Activated naive CD4-positive, alpha-beta T cell treated with Interleukin-2 at 50 U/mL for 16 hours (primary cell): Measurements from ENCODE around the gene ALKBH2.

Experiments used
- DNase-seq: peaks from one replicate; pipeline ENCODE4 v3.0.0-alpha.2; 2020

ALKBH2 gene

GRCh38 chr12:109093022-109093918 lies at the start of gene ALKBH2:
ALKBH2 (minus strand) TSS chr12:109093472; CDS start chr12:109092786, 686 bp downstream.
- peak; percentile 95 for DNase-seq

GRCh38 chr12:109140560-109140959 lies 47.3 kb upstream of the ALKBH2 start:
- no peak for DNase-seq

GRCh38 chr12:109139791-109140190 lies 46.5 kb upstream of the ALKBH2 start:
- no peak for DNase-seq

- no peak for DNase-seq
These were observed 46.1 kb upstream of the ALKBH2 start for GRCh38 chr12:109139360-109139759.

- no peak for DNase-seq
These were observed 43.8 kb upstream of the ALKBH2 start for GRCh38 chr12:109137055-109137454.

- no peak for DNase-seq
These were observed 41.1 kb upstream of the ALKBH2 start for GRCh38 chr12:109134186-109134917.

- DNase-seq = no peak
These were observed 38.1 kb upstream of the ALKBH2 start for GRCh38 chr12:109131154-109132050.

GRCh38 chr12:109130297-109131153 lies 37.3 kb upstream of the ALKBH2 start:
- no peak for DNase-seq

GRCh38 chr12:109127533-109128242 lies 34.4 kb upstream of the ALKBH2 start:
- DNase-seq = no peak

- DNase-seq = no peak
These were observed 33.5 kb upstream of the ALKBH2 start for GRCh38 chr12:109126784-109127183.

GRCh38 chr12:109125791-109126190 lies 32.5 kb upstream of the ALKBH2 start:
- no peak for DNase-seq

GRCh38 chr12:109124878-109125648 lies 31.8 kb upstream of the ALKBH2 start:
- no peak for DNase-seq

GRCh38 chr12:109121346-109121880 lies 28.1 kb upstream of the ALKBH2 start:
- no peak for DNase-seq

GRCh38 chr12:109120557-109120956 lies 27.3 kb upstream of the ALKBH2 start:
- no peak for DNase-seq

GRCh38 chr12:109120095-109120494 lies 26.8 kb upstream of the ALKBH2 start:
- DNase-seq = no peak

GRCh38 chr12:109116611-109116949 lies 23.3 kb upstream of the ALKBH2 start:
- DNase-seq = no peak

GRCh38 chr12:109115758-109116610 lies 22.7 kb upstream of the ALKBH2 start, which contains the start of gene ACACB:
ACACB (plus strand) TSS chr12:109116587; CDS start chr12:109139406, 22,819 bp downstream.
- DNase-seq = no peak

- no peak for DNase-seq
These were observed 22.1 kb upstream of the ALKBH2 start for GRCh38 chr12:109115404-109115757.

- DNase-seq = no peak
These were observed 21.4 kb upstream of the ALKBH2 start for GRCh38 chr12:109114644-109115043.
